HG03520 (cell line): ENCODE measurements around the gene ELK1.
"Not testable (repeated sequence)": the region's sequence is repeated elsewhere in the genome, so short reads cannot be mapped to it uniquely, and the experiment has no call there.

Source experiments
- ATAC-seq: cut with Tn5 transposase; IDR thresholded peaks from one replicate; pipeline ENCODE4 v1.9.1; 2021; ENCODE audit warnings: mild to moderate bottlenecking, moderate library complexity; ENCODE audit not compliant: unreplicated experiment

ELK1 gene

GRCh38 chrX:47650164-47651042 is at the start of gene ELK1:
Gene ELK1 (minus strand): TSS chrX:47650563. CDS start chrX:47641441, 9,122 bp downstream.
- peak; percentile 84 for ATAC-seq

GRCh38 chrX:47697181-47697580 is 46.8 kb upstream of the ELK1 start:
- no peak for ATAC-seq

GRCh38 chrX:47690175-47690574 is 39.8 kb upstream of the ELK1 start:
- no peak for ATAC-seq

GRCh38 chrX:47687263-47687662 is 36.9 kb upstream of the ELK1 start:
- ATAC-seq, result no peak

GRCh38 chrX:47683829-47684205 is 33.5 kb upstream of the ELK1 start:
- ATAC-seq, result no peak

- no peak for ATAC-seq
Observed at GRCh38 chrX:47683184-47683828, 32.9 kb upstream of the ELK1 start.

GRCh38 chrX:47675959-47676859 is 25.8 kb upstream of the ELK1 start:
- not testable (repeated sequence) for ATAC-seq

GRCh38 chrX:47674776-47675175 is 24.4 kb upstream of the ELK1 start:
- ATAC-seq, result no peak

GRCh38 chrX:47665797-47666196 is 15.4 kb upstream of the ELK1 start:
- not testable (repeated sequence) for ATAC-seq

- no peak for ATAC-seq
Observed at GRCh38 chrX:47664737-47665136, 14.4 kb upstream of the ELK1 start.

- no peak for ATAC-seq
Observed at GRCh38 chrX:47662144-47662657, 11.8 kb upstream of the ELK1 start.

DNA sequence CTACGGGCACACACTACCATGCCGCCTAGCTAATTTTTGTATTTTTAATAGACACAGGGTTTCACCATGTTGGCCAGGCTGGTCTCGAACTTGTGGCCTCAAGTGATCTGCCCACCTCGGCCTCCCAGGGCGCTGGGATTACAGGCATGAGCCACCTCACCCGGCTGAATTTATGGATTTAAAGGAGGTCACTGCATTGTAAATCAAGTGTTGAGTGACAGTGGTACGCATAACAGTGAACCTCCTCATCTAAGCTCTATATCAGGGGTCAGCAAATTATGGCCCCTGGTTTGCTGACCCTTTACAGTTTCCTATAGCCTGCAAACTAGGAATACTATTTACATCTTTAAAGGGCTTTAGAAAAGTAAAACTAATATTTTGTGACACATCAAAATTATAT is 11.2 kb upstream of the ELK1 start:
- ATAC-seq, result no peak

DNA sequence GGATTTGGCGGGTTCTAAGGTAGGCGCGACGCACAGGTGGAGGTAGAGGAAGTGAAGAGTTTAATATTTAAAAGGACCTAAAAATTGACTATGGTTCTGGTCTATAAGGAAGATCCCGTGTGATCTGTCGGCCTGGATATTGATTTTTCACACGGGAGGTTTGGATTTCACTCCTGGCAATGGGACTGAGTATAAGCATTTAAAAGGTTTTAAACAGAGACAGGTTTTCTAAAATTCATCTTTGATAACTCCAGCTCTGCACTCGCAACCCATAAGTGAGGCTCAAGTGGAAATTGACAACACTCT is 9.0 kb upstream of the ELK1 start:
- ATAC-seq, result no peak

GRCh38 chrX:47658684-47659420 is 8.5 kb upstream of the ELK1 start, which contains the start of gene UXT:
Gene UXT (minus strand): TSS chrX:47659180. CDS start chrX:47658927, 253 bp downstream.
- peak; percentile 71 for ATAC-seq

- no peak for ATAC-seq
Observed at GRCh38 chrX:47658301-47658683, 7.9 kb upstream of the ELK1 start.

- no peak for ATAC-seq
Observed at GRCh38 chrX:47651043-47651905, 911 bp upstream of the ELK1 start.

- ATAC-seq, result no peak
Observed at GRCh38 chrX:47649781-47650163, 591 bp downstream of the ELK1 start.

DNA sequence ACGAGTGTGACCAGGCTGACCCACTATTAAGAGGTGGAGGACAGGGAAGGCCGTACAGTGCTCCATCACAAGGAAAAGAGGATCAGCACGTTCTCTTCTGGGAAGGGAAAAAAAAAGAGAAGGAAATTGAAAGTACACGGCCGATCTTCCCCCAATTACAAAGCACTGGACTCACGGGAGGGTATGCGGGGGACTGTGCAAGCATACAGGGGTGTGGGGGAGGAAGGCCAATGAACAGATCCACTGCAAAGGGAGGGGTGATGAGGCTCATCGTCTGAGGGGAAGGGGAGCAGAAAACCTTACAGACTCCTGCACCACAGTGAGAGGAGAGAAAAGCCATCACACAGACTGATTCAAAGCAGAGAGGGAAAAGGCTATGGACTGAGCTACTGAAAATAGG is 1.1 kb downstream of the ELK1 start:
- ATAC-seq, result no peak

GRCh38 chrX:47648376-47648775 is 2.0 kb downstream of the ELK1 start:
- no peak for ATAC-seq

GRCh38 chrX:47646636-47647035 is 3.7 kb downstream of the ELK1 start:
- ATAC-seq, result no peak
